HG03097 (cell line): ENCODE results near the gene HTT-AS.

Experiments
- ATAC-seq: cut with Tn5 transposase; IDR thresholded peaks from one replicate; pipeline ENCODE4 v1.9.1; 2021; ENCODE audit not compliant: unreplicated experiment, low FRiP score

The HTT-AS gene

GRCh38 chr4:3034231-3034630, 40.1 kb downstream of the HTT-AS start:
- ATAC-seq = no peak

GRCh38 chr4:3031357-3032082, 42.8 kb downstream of the HTT-AS start:
- ATAC-seq = no peak

GRCh38 chr4:3030566-3031356, 43.6 kb downstream of the HTT-AS start:
- no peak for ATAC-seq

GRCh38 chr4:3029464-3029863, 44.9 kb downstream of the HTT-AS start:
- ATAC-seq = no peak

GRCh38 chr4:3026540-3026939, 47.8 kb downstream of the HTT-AS start:
- no peak for ATAC-seq

- ATAC-seq = no peak
Measured at GRCh38 chr4:3025881-3026280, 48.5 kb downstream of the HTT-AS start.

GRCh38 chr4:3022651-3023050, 51.7 kb downstream of the HTT-AS start:
- ATAC-seq = no peak

- no peak for ATAC-seq
Measured at GRCh38 chr4:3022112-3022511, 52.2 kb downstream of the HTT-AS start.

- ATAC-seq = no peak
Measured at GRCh38 chr4:3021627-3022026, 52.7 kb downstream of the HTT-AS start.

GRCh38 chr4:3021127-3021526, 53.2 kb downstream of the HTT-AS start:
- no peak for ATAC-seq

GRCh38 chr4:3019145-3019846, 55.0 kb downstream of the HTT-AS start:
- ATAC-seq = no peak

GRCh38 chr4:3017504-3017903, 56.8 kb downstream of the HTT-AS start:
- ATAC-seq = no peak

- no peak for ATAC-seq
Measured at GRCh38 chr4:3016961-3017360, 57.4 kb downstream of the HTT-AS start.

GRCh38 chr4:3013839-3014350, 60.4 kb downstream of the HTT-AS start:
- no peak for ATAC-seq
